Breast epithelium (tissue), 3 donors: ENCODE data around the gene EED.

Experiments used
- POLR2A ChIP-seq: fragments of 450-650 bp; IDR thresholded peaks from one replicate; pipeline ENCODE4 v1.6.1; 2016; ENCODE audit warnings: antibody characterized with exemption, mild to moderate bottlenecking, moderate library complexity
- TF ChIP-seq, protein P1 (sequence below), 3 donors: fragments of 450-650 bp; IDR thresholded peaks; one replicate each; pipeline ENCODE4 v1.5.1; 2016 to 2017; ENCODE audit warnings: antibody characterized with exemption in 3 of 3, mild to moderate bottlenecking in 3 of 3, moderate library complexity in 3 of 3

DNA sequence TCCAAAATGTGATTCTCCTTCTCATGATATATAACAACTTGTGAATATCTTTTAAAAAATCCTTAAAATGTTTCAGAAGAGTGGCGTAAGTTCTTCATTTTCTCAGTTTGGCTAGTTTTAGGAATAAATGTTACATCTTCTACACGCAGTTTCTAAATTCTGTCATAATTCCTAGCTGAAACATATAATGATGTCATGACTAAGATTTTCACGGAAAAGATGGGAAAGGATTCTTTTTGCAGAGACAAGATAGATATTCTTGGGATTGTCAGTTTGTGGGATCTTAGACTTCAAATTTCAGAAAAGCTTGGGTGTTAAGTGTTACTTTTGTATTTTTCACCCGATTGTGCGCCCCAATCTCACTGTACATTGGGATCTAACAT lies 1.7 kb downstream of the EED start:
- TF ChIP-seq, protein P1, sequence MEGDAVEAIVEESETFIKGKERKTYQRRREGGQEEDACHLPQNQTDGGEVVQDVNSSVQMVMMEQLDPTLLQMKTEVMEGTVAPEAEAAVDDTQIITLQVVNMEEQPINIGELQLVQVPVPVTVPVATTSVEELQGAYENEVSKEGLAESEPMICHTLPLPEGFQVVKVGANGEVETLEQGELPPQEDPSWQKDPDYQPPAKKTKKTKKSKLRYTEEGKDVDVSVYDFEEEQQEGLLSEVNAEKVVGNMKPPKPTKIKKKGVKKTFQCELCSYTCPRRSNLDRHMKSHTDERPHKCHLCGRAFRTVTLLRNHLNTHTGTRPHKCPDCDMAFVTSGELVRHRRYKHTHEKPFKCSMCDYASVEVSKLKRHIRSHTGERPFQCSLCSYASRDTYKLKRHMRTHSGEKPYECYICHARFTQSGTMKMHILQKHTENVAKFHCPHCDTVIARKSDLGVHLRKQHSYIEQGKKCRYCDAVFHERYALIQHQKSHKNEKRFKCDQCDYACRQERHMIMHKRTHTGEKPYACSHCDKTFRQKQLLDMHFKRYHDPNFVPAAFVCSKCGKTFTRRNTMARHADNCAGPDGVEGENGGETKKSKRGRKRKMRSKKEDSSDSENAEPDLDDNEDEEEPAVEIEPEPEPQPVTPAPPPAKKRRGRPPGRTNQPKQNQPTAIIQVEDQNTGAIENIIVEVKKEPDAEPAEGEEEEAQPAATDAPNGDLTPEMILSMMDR (IDR thresholded peaks at IDR 0.05), result no peak
- no peak for TF ChIP-seq POLR2A
